OCI-LY1 (cell line): ENCODE data around the gene SETD1A.

ENCODE experiments used
- H2AFZ ChIP-seq: fragments of 200-600 bp; sonication (generic), shearing (Covaris generic); 2 replicates; pipeline ENCODE4 v1.6.0; 2014; ENCODE audit warnings: antibody characterized with exemption, mild to moderate bottlenecking, low read length
- H3F3A ChIP-seq: fragments of 200-600 bp; sonication (generic), shearing (Covaris generic); 2 replicates; pipeline ENCODE4 v1.6.0; 2014; ENCODE audit warnings: mild to moderate bottlenecking, antibody characterized with exemption, low read length, moderate library complexity; ENCODE audit not compliant: insufficient read depth
- H3K27ac ChIP-seq: fragments of 200-600 bp; sonication (generic); 2 replicates; pipeline ENCODE4 v1.5.1; 2014; ENCODE audit warnings: low read length, mixed run types, mild to moderate bottlenecking, low read depth; ENCODE audit not compliant: poor library complexity, severe bottlenecking
- H3K27me3 ChIP-seq: fragments of 200-600 bp; sonication (generic); 2 replicates; pipeline ENCODE4 v1.6.0; 2014; ENCODE audit warnings: antibody characterized with exemption, mild to moderate bottlenecking, low read length, moderate library complexity; ENCODE audit not compliant: insufficient read depth
- H3K36me3 ChIP-seq: fragments of 200-600 bp; sonication (generic); 2 replicates; pipeline ENCODE4 v1.6.1; 2014; ENCODE audit warnings: mild to moderate bottlenecking, antibody characterized with exemption, low read length, moderate library complexity, mixed read lengths; ENCODE audit not compliant: insufficient read depth
- H3K4me1 ChIP-seq: fragments of 200-600 bp; sonication (generic); 2 replicates; pipeline ENCODE4 v1.5.1; 2014; ENCODE audit warnings: mild to moderate bottlenecking, low read length, moderate library complexity; ENCODE audit not compliant: insufficient read depth, severe bottlenecking
- H3K4me2 ChIP-seq: fragments of 200-600 bp; sonication (generic), shearing (Covaris generic); 2 replicates; pipeline ENCODE4 v1.6.1; 2014; ENCODE audit warnings: low read length
- H3K4me3 ChIP-seq: fragments of 200-600 bp; sonication (generic); 2 replicates; pipeline ENCODE4 v1.5.1; 2014; ENCODE audit warnings: low read length, low read depth, mild to moderate bottlenecking, mixed read lengths; ENCODE audit not compliant: poor library complexity, severe bottlenecking
- H3K79me2 ChIP-seq: fragments of 200-600 bp; shearing (Covaris generic); 2 replicates; pipeline ENCODE4 v1.6.1; 2016; ENCODE audit warnings: mixed run types, low read length, mixed read lengths; ENCODE audit not compliant: insufficient read depth
- H3K9ac ChIP-seq: fragments of 200-600 bp; sonication (generic), shearing (Covaris generic); 2 replicates; pipeline ENCODE4 v1.6.1; 2014; ENCODE audit warnings: mild to moderate bottlenecking, low read length, mixed read lengths
- H3K9me2 ChIP-seq: fragments of 200-600 bp; sonication (generic), shearing (Covaris generic); 2 replicates; pipeline ENCODE4 v1.6.1; 2014; ENCODE audit warnings: low read depth, mild to moderate bottlenecking, low read length, mixed read lengths
- H3K9me3 ChIP-seq: fragments of 200-600 bp; shearing (Covaris generic); 2 replicates; pipeline ENCODE4 v1.6.1; 2014; ENCODE audit warnings: low read length, mixed read lengths
- H4K20me1 ChIP-seq: fragments of 200-600 bp; sonication (generic), shearing (Covaris generic); 2 replicates; pipeline ENCODE4 v1.6.0; 2016; ENCODE audit warnings: mild to moderate bottlenecking, low read length; ENCODE audit not compliant: insufficient read depth
- EZH2 ChIP-seq: fragments of 200-600 bp; sonication (generic), shearing (Covaris generic); IDR thresholded peaks from 2 replicates; pipeline ENCODE4 v1.8.0; 2017; ENCODE audit warnings: borderline replicate concordance, mixed run types, mild to moderate bottlenecking, antibody characterized with exemption, low read length, moderate library complexity, mixed read lengths
- TF ChIP-seq, protein P1 (sequence below): fragments of 200-600 bp; sonication (generic), shearing (Covaris generic); IDR thresholded peaks from 2 replicates; pipeline ENCODE4 v1.5.1; 2017; ENCODE audit warnings: mild to moderate bottlenecking, antibody characterized with exemption, low read length, moderate library complexity, mixed read lengths

Gene SETD1A

DNA sequence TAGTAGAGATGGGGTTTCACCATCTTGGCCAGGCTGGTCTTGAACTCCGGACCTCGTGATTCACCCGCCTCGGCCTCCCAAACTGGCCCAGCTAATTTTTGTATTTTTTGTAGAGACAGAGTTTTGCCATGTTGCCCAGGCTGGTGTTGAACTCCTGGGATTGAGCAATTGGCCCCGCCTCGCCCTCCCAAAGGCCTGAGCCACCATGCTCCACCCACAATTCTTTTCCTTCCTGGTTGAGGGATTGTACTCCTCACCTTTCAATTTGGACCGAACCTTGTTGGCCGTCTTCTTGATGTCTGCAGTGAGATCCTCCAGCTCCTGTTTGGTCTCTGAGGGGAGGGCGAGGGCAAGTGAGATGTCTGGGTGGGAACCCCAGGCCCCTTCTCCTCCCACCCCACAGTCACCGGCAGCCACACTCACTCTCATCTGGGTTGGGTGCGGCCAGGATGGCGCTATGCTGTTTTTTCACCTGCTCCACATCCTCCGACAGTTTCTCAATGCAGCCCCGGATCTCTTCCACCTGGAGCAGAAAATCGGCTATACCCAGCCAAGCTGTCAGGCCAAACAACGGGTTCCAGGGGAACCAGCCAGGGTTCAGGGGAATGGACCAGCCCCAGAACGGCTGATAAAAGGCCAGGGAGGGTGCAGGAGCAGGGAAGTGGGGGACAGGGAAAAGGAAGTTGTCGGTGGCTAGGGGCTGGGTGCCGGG is 43.3 kb downstream of the SETD1A start:
- Histone ChIP-seq H3K4me2 (no peak overlapping the region), H3K79me2 (no peaks in the 10 kb centered on the region), H4K20me1 (no peaks in the 10 kb centered on the region), H2AFZ (no peak overlapping the region), H3K36me3 (no peaks in the 10 kb centered on the region), H3K27ac (no peak overlapping the region), H3K9ac (no peak overlapping the region), H3K27me3 (no peaks in the 10 kb centered on the region), H3K4me3 (no peak overlapping the region), H3K9me2 (no peaks in the 10 kb centered on the region), H3K9me3 (no peaks in the 10 kb centered on the region), H3K4me1 (peaks cover 13% of the 10 kb centered on the region), H3F3A (no peaks in the 10 kb centered on the region)
- no peak for TF ChIP-seq EZH2
- TF ChIP-seq, protein P1, sequence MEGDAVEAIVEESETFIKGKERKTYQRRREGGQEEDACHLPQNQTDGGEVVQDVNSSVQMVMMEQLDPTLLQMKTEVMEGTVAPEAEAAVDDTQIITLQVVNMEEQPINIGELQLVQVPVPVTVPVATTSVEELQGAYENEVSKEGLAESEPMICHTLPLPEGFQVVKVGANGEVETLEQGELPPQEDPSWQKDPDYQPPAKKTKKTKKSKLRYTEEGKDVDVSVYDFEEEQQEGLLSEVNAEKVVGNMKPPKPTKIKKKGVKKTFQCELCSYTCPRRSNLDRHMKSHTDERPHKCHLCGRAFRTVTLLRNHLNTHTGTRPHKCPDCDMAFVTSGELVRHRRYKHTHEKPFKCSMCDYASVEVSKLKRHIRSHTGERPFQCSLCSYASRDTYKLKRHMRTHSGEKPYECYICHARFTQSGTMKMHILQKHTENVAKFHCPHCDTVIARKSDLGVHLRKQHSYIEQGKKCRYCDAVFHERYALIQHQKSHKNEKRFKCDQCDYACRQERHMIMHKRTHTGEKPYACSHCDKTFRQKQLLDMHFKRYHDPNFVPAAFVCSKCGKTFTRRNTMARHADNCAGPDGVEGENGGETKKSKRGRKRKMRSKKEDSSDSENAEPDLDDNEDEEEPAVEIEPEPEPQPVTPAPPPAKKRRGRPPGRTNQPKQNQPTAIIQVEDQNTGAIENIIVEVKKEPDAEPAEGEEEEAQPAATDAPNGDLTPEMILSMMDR = no peak

DNA sequence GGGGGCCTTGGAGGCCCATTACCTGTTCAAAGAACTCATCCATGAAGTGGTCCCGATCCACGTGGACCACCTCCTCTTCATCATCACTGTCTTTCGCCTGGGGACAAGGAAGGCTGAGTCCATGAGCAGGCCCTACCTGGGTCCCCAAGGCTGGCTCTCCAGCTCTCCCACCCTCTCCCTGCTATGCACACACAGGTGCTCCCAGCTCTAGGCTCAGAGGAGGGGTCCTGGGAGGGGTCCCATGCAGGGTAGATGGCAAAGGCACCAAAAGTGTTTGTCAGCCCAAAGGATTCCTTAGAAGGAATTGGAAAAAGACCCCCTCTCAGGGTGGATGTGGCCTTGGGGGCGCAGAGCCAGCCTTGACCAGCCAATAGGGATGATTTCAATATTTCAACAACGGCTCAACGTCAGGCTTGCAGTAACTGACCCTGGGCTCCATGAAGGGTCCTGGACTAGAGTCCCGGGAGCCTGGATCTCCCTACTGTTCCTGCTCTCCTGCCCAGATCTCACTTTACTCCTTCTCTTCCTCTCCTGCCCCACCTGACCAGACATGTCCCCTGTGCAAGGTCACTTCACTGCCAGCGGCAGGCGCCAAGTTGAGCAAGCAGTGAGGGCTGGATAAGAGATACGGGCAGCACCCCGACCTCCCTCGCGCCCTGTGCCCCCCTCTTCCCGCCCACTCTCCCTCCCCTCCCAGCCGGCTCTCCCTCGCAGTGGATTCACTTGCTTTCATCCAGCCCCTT is 44.1 kb downstream of the SETD1A start:
- H3K36me3 ChIP-seq = no peaks in the 10 kb centered on the region
- no peaks in the 10 kb centered on the region for H3K9me3 ChIP-seq
- no peak overlapping the region for H2AFZ ChIP-seq
- no peak overlapping the region for H3K4me3 ChIP-seq
- TF ChIP-seq, protein P1 = no peak
- TF ChIP-seq EZH2 = no peak
- H3K9me2 ChIP-seq = no peaks in the 10 kb centered on the region
- H3K27ac ChIP-seq = no peak overlapping the region
- no peak overlapping the region for H3K9ac ChIP-seq
- no peaks in the 10 kb centered on the region for H3F3A ChIP-seq
- H4K20me1 ChIP-seq = no peaks in the 10 kb centered on the region
- H3K4me1 ChIP-seq = peaks cover 7% of the 10 kb centered on the region
- no peak overlapping the region for H3K4me2 ChIP-seq
- H3K27me3 ChIP-seq = 0 out of 2 replicates have a peak, but pooled peaks cover 6% of the 10 kb centered on the region
- no peaks in the 10 kb centered on the region for H3K79me2 ChIP-seq

DNA sequence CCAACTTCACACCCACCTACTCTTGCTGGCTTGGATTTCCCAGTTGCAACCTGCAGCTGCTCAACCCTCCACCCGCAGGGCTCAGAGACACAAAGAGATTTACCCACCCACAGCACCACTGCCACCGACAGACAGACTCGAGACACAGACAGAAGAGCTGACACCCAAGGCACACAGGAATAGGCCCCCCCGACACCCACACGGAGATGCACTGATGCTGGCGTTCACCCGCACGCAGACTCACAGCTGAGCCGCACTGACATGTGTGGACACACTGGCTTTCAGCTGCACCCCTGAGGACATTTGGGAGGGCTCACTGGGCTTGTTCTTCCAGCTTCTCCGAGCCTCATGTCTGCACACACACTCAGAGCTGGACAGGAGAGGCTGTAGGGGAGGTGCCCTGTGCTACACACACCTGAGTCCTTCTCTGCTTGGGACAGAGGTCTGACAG is 44.7 kb downstream of the SETD1A start:
- H3F3A ChIP-seq = no peaks in the 10 kb centered on the region
- H3K9ac ChIP-seq = no peak overlapping the region
- H3K27ac ChIP-seq = no peak overlapping the region
- TF ChIP-seq, protein P1 = no peak
- TF ChIP-seq EZH2 = no peak
- H3K9me3 ChIP-seq = no peaks in the 10 kb centered on the region
- H3K4me2 ChIP-seq = no peak overlapping the region
- H4K20me1 ChIP-seq = no peaks in the 10 kb centered on the region
- no peaks in the 10 kb centered on the region for H3K36me3 ChIP-seq
- no peaks in the 10 kb centered on the region for H3K79me2 ChIP-seq
- peaks cover 3% of the 10 kb centered on the region for H3K4me1 ChIP-seq
- H3K4me3 ChIP-seq = no peak overlapping the region
- H3K9me2 ChIP-seq = no peaks in the 10 kb centered on the region
- H2AFZ ChIP-seq = no peak overlapping the region
- H3K27me3 ChIP-seq = 0 out of 2 replicates have a peak, but pooled peaks cover 6% of the 10 kb centered on the region
